Measurements from ENCODE around the gene ENOX1. TPM values are rescaled to one million over a fixed set of nuclear protein-coding genes. Genes with fewer than 3 reads are reported as not detected.

The ENOX1 gene
- total RNA-seq, 1 donor from 2014 or later = 2.5 TPM

DNA sequence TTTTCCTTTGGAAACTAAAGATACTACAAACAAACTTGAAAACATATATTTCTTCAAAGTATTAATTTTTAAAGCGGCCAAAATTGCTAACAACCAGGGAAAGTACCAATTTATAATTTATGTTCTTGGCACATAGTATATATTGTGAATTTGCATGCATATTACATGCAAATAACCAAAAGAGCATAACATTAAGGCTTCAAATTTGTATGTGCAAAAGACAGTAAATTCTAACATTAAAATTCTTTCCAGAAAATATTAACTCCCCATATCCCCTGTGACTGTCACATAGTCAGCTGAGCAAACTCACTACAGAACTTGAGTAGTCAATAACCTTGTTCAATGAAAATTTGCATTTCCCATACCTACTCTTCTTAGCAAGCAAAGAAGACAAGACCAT lies 133.4 kb downstream of the ENOX1 start:
- TF ChIP-seq, protein P1, sequence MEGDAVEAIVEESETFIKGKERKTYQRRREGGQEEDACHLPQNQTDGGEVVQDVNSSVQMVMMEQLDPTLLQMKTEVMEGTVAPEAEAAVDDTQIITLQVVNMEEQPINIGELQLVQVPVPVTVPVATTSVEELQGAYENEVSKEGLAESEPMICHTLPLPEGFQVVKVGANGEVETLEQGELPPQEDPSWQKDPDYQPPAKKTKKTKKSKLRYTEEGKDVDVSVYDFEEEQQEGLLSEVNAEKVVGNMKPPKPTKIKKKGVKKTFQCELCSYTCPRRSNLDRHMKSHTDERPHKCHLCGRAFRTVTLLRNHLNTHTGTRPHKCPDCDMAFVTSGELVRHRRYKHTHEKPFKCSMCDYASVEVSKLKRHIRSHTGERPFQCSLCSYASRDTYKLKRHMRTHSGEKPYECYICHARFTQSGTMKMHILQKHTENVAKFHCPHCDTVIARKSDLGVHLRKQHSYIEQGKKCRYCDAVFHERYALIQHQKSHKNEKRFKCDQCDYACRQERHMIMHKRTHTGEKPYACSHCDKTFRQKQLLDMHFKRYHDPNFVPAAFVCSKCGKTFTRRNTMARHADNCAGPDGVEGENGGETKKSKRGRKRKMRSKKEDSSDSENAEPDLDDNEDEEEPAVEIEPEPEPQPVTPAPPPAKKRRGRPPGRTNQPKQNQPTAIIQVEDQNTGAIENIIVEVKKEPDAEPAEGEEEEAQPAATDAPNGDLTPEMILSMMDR (IDR thresholded peaks at IDR 0.05; ENCODE audit: unreplicated experiment) = no peak

DNA sequence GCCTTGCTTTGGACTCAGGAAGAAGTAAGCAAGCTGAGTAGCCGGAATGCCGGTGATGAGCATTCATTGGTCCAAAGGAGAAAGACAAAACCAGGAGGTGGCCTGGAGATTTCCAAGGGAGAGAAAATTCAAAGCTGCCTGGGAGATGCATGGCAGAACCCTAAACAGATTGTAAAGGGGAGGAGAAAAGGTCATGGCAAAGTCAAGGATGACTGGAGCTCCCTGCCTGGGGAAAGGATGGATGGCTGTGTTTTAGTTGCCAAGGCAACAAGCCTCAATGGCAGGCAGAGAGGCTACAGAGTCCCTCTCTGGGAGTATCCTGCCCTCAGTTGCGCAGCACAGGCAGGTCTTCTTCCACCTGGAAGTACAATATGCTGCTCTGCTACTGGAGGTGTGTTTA lies 134.0 kb downstream of the ENOX1 start:
- Mint-ChIP-seq H3K9me3 (ENCODE audit: low read depth) (no peaks in the 10 kb centered on the region), H3K4me3 (ENCODE audit: low read depth) (no peak overlapping the region), H3K27me3 (peaks cover 3% of the 10 kb centered on the region), H3K36me3 (ENCODE audit: insufficient read depth) (no peaks in the 10 kb centered on the region), H3K27ac (no peak overlapping the region), H3K4me1 (ENCODE audit: low read depth) (no peaks in the 10 kb centered on the region)
- no peak for DNase-seq (ENCODE audit: low spot score, unreplicated experiment)
- TF ChIP-seq, protein P1 (IDR thresholded peaks at IDR 0.05; ENCODE audit: unreplicated experiment) = no peak

More for the DNA sequence above, 133.4 kb downstream of the ENOX1 start:
- H3K27ac Mint-ChIP-seq = no peak overlapping the region
- DNase-seq (ENCODE audit: low spot score, unreplicated experiment) = no peak
- no peak overlapping the region for H3K4me3 Mint-ChIP-seq (ENCODE audit: low read depth)
- no peaks in the 10 kb centered on the region for H3K4me1 Mint-ChIP-seq (ENCODE audit: low read depth)
- no peaks in the 10 kb centered on the region for H3K36me3 Mint-ChIP-seq (ENCODE audit: insufficient read depth)
- H3K27me3 Mint-ChIP-seq = peaks cover 3% of the 10 kb centered on the region
- H3K9me3 Mint-ChIP-seq (ENCODE audit: low read depth) = no peaks in the 10 kb centered on the region

DNA sequence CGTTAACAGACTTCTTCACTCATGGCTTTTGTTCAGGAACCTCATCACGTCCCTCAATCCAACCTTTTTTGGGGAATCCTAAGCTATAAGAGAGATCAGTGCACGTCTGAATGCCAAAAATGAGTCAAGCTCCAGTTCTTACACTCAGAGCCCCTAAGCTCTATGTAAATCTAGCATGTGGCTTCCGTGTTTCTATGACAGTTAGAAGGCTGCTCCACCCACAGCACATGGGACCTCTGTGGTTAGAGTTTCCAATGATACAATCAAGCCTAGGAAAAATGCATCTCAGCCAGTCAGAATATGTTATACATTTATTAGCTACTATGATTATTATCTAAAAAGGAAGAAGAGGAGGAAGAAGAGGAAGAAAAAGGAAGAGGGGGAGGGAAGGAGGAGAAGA lies 135.9 kb downstream of the ENOX1 start:
- Mint-ChIP-seq H3K9me3 (ENCODE audit: low read depth) (no peaks in the 10 kb centered on the region), H3K27ac (no peak overlapping the region)
- TF ChIP-seq, protein P1 (IDR thresholded peaks at IDR 0.05; ENCODE audit: unreplicated experiment) = no peak

DNA sequence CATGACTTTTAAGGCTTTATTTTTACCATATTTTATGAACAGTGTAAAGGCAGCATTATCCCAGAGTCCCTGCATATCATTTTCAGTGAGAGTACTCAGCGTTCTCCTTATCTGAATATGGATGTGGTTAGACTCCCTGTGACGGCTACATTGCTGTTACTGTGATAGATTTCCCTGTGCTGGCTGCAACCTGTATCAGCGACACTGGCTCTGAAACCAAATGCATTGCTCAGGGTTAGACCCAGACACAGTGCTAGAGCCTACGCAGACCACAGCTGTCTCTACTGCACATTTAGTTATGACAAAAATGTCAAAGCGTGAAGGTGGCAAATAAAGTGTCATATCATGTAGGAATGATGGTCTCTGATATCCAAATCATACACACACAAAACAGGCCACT lies 138.0 kb downstream of the ENOX1 start:
- Mint-ChIP-seq H3K27me3 (no peaks in the 10 kb centered on the region), H3K4me1 (ENCODE audit: low read depth) (no peaks in the 10 kb centered on the region), H3K27ac (no peak overlapping the region), H3K4me3 (ENCODE audit: low read depth) (no peak overlapping the region), H3K36me3 (ENCODE audit: insufficient read depth) (no peaks in the 10 kb centered on the region), H3K9me3 (ENCODE audit: low read depth) (no peaks in the 10 kb centered on the region)
- no peak for DNase-seq (ENCODE audit: low spot score, unreplicated experiment)
- TF ChIP-seq, protein P1 (IDR thresholded peaks at IDR 0.05; ENCODE audit: unreplicated experiment) = no peak

More for the DNA sequence above, 135.9 kb downstream of the ENOX1 start:
- H3K36me3 Mint-ChIP-seq (ENCODE audit: insufficient read depth) = no peaks in the 10 kb centered on the region
- no peaks in the 10 kb centered on the region for H3K4me1 Mint-ChIP-seq (ENCODE audit: low read depth)
- H3K4me3 Mint-ChIP-seq (ENCODE audit: low read depth) = no peak overlapping the region
- DNase-seq (ENCODE audit: low spot score, unreplicated experiment) = no peak
- peaks cover 3% of the 10 kb centered on the region for H3K27me3 Mint-ChIP-seq

DNA sequence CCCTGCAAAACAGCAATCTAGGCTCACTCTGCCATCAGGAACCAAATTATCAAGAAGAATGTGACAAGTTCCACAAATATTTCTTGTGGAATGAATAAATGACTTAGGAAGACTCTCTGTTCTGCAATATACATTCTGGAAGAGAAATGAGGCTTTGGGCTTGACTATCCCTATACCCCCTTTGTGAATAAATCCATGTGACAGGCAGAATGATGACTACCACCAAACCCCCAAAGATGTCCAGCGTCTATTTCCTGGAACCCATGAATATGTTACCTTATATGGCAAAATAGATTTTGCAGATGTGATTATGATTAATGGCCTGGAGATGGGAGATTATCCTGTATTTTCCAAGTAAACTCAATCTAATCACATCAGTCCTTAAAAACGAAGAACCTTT lies 139.3 kb downstream of the ENOX1 start:
- Mint-ChIP-seq H3K9me3 (ENCODE audit: low read depth) (no peaks in the 10 kb centered on the region), H3K27ac (no peak overlapping the region), H3K4me1 (ENCODE audit: low read depth) (no peaks in the 10 kb centered on the region), H3K27me3 (no peaks in the 10 kb centered on the region), H3K4me3 (ENCODE audit: low read depth) (no peak overlapping the region), H3K36me3 (ENCODE audit: insufficient read depth) (no peaks in the 10 kb centered on the region)
- TF ChIP-seq, protein P1 (IDR thresholded peaks at IDR 0.05; ENCODE audit: unreplicated experiment) = no peak
- no peak for DNase-seq (ENCODE audit: low spot score, unreplicated experiment)
